H9 (cell line): ENCODE measurements around the gene URI1. TPM values are rescaled to one million over a fixed set of nuclear protein-coding genes. Genes with fewer than 3 reads are reported as not detected.
"Not testable (repeated sequence)": the region's sequence is repeated elsewhere in the genome, so short reads cannot be mapped to it uniquely, and the experiment has no call there.

Experiments
- DNase-seq: peaks from one replicate; pipeline ENCODE4 v3.0.0-alpha.2; 2017
- H2AFZ ChIP-seq: one replicate; pipeline ENCODE4 v1.6.1; 2013; ENCODE audit warnings: mild to moderate bottlenecking, low read length, control low read depth, moderate library complexity
- H2AK5ac ChIP-seq: 2 replicates; pipeline ENCODE4 v1.6.1; 2013; ENCODE audit warnings: low read length, control low read depth, mixed read lengths; ENCODE audit not compliant: insufficient read length
- H2BK120ac ChIP-seq: one replicate; pipeline ENCODE4 v1.6.1; 2013; ENCODE audit warnings: low read depth, mild to moderate bottlenecking, low read length, control low read depth, inconsistent platforms; ENCODE audit not compliant: poor library complexity, severe bottlenecking
- H2BK12ac ChIP-seq: 2 replicates; pipeline ENCODE4 v1.6.1; 2013; ENCODE audit warnings: low read length, control low read depth, mixed read lengths, low read depth; ENCODE audit not compliant: insufficient read length
- H2BK15ac ChIP-seq: 2 replicates; pipeline ENCODE4 v1.6.1; 2013; ENCODE audit warnings: low read depth, low read length, control low read depth
- H2BK20ac ChIP-seq: one replicate; pipeline ENCODE4 v1.6.1; 2013; ENCODE audit warnings: low read depth, mild to moderate bottlenecking, low read length, control low read depth, inconsistent platforms; ENCODE audit not compliant: poor library complexity, severe bottlenecking
- H2BK5ac ChIP-seq: 2 replicates; pipeline ENCODE4 v1.6.1; 2013; ENCODE audit warnings: low read length, control low read depth, mixed read lengths; ENCODE audit not compliant: insufficient read length
- H3K14ac ChIP-seq: 2 replicates; pipeline ENCODE4 v1.6.1; 2013; ENCODE audit warnings: low read length, control low read depth; ENCODE audit not compliant: insufficient read depth
- H3K18ac ChIP-seq: 2 replicates; pipeline ENCODE4 v1.6.1; 2013; ENCODE audit warnings: low read depth, mild to moderate bottlenecking, mixed read lengths, low read length, control low read depth; ENCODE audit not compliant: insufficient read length
- H3K23ac ChIP-seq: 2 replicates; pipeline ENCODE4 v1.6.1; 2013; ENCODE audit warnings: low read length, control low read depth, mixed read lengths, low read depth; ENCODE audit not compliant: insufficient read length
- H3K23me2 ChIP-seq: 2 replicates; pipeline ENCODE4 v1.6.1; 2013; ENCODE audit warnings: low read depth, mild to moderate bottlenecking, mixed read lengths, low read length, control low read depth; ENCODE audit not compliant: insufficient read length, poor library complexity, severe bottlenecking
- H3K27ac ChIP-seq: 2 replicates; pipeline ENCODE4 v1.5.1; 2013; ENCODE audit warnings: low read length, control low read depth, mixed read lengths, low read depth; ENCODE audit not compliant: insufficient read length
- H3K27me3 ChIP-seq: 2 replicates; pipeline ENCODE4 v1.6.1; 2013; ENCODE audit warnings: low read length, control low read depth, inconsistent platforms; ENCODE audit not compliant: insufficient read depth
- H3K4ac ChIP-seq: 2 replicates; pipeline ENCODE4 v1.6.1; 2013; ENCODE audit warnings: low read depth, mild to moderate bottlenecking, control low read depth, inconsistent platforms, low read length, moderate library complexity
- H3K4me1 ChIP-seq: 2 replicates; pipeline ENCODE4 v1.6.1; 2013; ENCODE audit warnings: low read length, control low read depth, inconsistent platforms; ENCODE audit not compliant: insufficient read depth
- H3K4me2 ChIP-seq: 2 replicates; pipeline ENCODE4 v1.6.1; 2013; ENCODE audit warnings: low read length, control low read depth, mixed read lengths; ENCODE audit not compliant: insufficient read length, insufficient read depth
- H3K56ac ChIP-seq: 2 replicates; pipeline ENCODE4 v1.6.1; 2013; ENCODE audit warnings: low read depth, mild to moderate bottlenecking, mixed read lengths, low read length, control low read depth; ENCODE audit not compliant: insufficient read length
- H3K79me1 ChIP-seq: 2 replicates; pipeline ENCODE4 v1.6.1; 2013; ENCODE audit warnings: low read depth, mild to moderate bottlenecking, moderate library complexity, low read length, control low read depth, inconsistent platforms; ENCODE audit not compliant: insufficient read depth, poor library complexity, severe bottlenecking
- H3K79me2 ChIP-seq: 2 replicates; pipeline ENCODE4 v1.6.1; 2013; ENCODE audit warnings: low read length, control low read depth, inconsistent platforms; ENCODE audit not compliant: insufficient read depth
- H3K9ac ChIP-seq: 2 replicates; pipeline ENCODE4 v1.6.1; 2013; ENCODE audit warnings: low read length, control low read depth, mixed read lengths; ENCODE audit not compliant: insufficient read length; ENCODE audit errors: extremely low read depth
- H3K9me3 ChIP-seq: one replicate; pipeline ENCODE4 v1.6.1; 2013; ENCODE audit warnings: low read depth, low read length, inconsistent platforms; ENCODE audit not compliant: control insufficient read depth
- H3T11ph ChIP-seq: one replicate; pipeline ENCODE4 v1.6.1; 2013; ENCODE audit warnings: mild to moderate bottlenecking, low read length, control low read depth, inconsistent platforms
- H4K20me1 ChIP-seq: one replicate; pipeline ENCODE4 v1.6.1; 2013; ENCODE audit not compliant: control insufficient read depth, insufficient read length, insufficient read depth
- H4K5ac ChIP-seq: 2 replicates; pipeline ENCODE4 v1.6.1; 2013; ENCODE audit warnings: low read depth, mild to moderate bottlenecking, mixed read lengths, low read length, control low read depth; ENCODE audit not compliant: insufficient read length
- H4K8ac ChIP-seq: replicated peaks from 2 replicates; pipeline ENCODE4 v1.6.1; 2013; ENCODE audit warnings: low read length, control low read depth, mixed read lengths, low read depth; ENCODE audit not compliant: insufficient read length
- H4K91ac ChIP-seq: 2 replicates; pipeline ENCODE4 v1.6.1; 2013; ENCODE audit warnings: low read depth, mild to moderate bottlenecking, moderate library complexity, mixed read lengths, low read length, control low read depth; ENCODE audit not compliant: insufficient read length
- H3K27ac Mint-ChIP-seq, 3 experiments: 2 replicates in 2 of 3; 3 replicates in 1 of 3; pipeline ENCODE4 v1.8.0; 2020 to 2021; ENCODE audit warnings: mixed read lengths in 3 of 3, mild to moderate bottlenecking in 1 of 3, moderate library complexity in 1 of 3
- H3K27me3 Mint-ChIP-seq: 2 replicates; pipeline ENCODE4 v1.8.0; 2021; ENCODE audit warnings: low read depth, mild to moderate bottlenecking, moderate library complexity, mixed read lengths
- H3K36me3 Mint-ChIP-seq, 3 experiments: 2 replicates in 2 of 3; 3 replicates in 1 of 3; pipeline ENCODE4 v1.8.0; 2020 to 2021; ENCODE audit warnings: low read depth in 3 of 3, mixed read lengths in 3 of 3; ENCODE audit not compliant: insufficient read depth in 1 of 3
- H3K4me1 Mint-ChIP-seq, 2 experiments: 2 replicates each; pipeline ENCODE4 v1.8.0; 2020; ENCODE audit warnings: mixed read lengths in 2 of 2
- H3K4me3 Mint-ChIP-seq, 2 experiments: 2 replicates in 1 of 2; 3 replicates in 1 of 2; pipeline ENCODE4 v1.8.0; 2020 to 2021; ENCODE audit warnings: mild to moderate bottlenecking in 2 of 2, mixed read lengths in 2 of 2, moderate library complexity in 1 of 2
- H3K9me3 Mint-ChIP-seq, 2 experiments: 2 replicates in 1 of 2; 3 replicates in 1 of 2; pipeline ENCODE4 v1.8.0; 2020; ENCODE audit warnings: mild to moderate bottlenecking in 2 of 2, mixed read lengths in 2 of 2, moderate library complexity in 1 of 2
- WGBS: extraction: QIAGEN DNeasy Blood & Tissue Kit; methylation state at CpG from one replicate; pipeline ENCODE4 v1.1.7; 2013; ENCODE audit warnings: missing lambda C conversion rate, low lambda C conversion rate, mixed read lengths; ENCODE audit not compliant: insufficient read length; ENCODE audit errors: extremely low coverage; 5-methylcytosine and 5-hydroxymethylcytosine counted together
- total RNA-seq: library from RNA; stranded (reverse); gene quantifications from 2 replicates; pipeline ENCODE4 v1.2.1, GENCODE V29; 2021
- TF ChIP-seq, protein P1 (sequence below): fragments of 200-600 bp; sonication (generic); conservative IDR thresholded peaks from 3 replicates; pipeline ENCODE4 v1.8.0; 2021; ENCODE audit warnings: antibody characterized with exemption, mild to moderate bottlenecking

URI1 gene
- total RNA-seq, 1 experiment from 2014 or later = 54.3 TPM

DNA sequence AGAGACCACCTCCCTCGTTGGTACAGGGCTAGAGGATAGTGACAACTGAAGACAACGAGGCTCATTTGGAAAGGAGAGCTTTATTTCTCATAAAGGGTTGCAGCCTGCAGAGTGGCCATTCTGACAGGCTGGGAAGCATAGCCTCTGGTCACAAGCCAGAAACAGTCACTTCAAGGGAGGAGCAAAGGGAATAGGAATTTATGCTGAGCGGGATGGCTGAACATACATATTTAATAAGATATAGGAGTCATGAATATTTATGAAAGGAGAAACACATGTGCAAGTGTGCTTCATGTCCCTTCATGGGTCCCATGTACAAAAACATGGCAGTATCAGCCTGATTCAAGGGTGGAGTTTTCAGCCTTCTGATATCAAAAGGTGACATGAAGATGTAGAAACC, 27.1 kb upstream of the URI1 start:
- TF ChIP-seq, protein P1, sequence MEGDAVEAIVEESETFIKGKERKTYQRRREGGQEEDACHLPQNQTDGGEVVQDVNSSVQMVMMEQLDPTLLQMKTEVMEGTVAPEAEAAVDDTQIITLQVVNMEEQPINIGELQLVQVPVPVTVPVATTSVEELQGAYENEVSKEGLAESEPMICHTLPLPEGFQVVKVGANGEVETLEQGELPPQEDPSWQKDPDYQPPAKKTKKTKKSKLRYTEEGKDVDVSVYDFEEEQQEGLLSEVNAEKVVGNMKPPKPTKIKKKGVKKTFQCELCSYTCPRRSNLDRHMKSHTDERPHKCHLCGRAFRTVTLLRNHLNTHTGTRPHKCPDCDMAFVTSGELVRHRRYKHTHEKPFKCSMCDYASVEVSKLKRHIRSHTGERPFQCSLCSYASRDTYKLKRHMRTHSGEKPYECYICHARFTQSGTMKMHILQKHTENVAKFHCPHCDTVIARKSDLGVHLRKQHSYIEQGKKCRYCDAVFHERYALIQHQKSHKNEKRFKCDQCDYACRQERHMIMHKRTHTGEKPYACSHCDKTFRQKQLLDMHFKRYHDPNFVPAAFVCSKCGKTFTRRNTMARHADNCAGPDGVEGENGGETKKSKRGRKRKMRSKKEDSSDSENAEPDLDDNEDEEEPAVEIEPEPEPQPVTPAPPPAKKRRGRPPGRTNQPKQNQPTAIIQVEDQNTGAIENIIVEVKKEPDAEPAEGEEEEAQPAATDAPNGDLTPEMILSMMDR = no peak
- Histone ChIP-seq H3K27me3 (no peaks in the 10 kb centered on the region), H3K18ac (no peak overlapping the region), H3K23ac (no peak overlapping the region), H2AFZ (no peak overlapping the region), H4K8ac (no peak overlapping the region), H2BK120ac (no peak overlapping the region), H2AK5ac (no peak overlapping the region), H3K56ac (no peak overlapping the region), H2BK12ac (no peak overlapping the region), H4K20me1 (no peaks in the 10 kb centered on the region), H3K23me2 (no peaks in the 10 kb centered on the region), H3K9me3 (no peaks in the 10 kb centered on the region), H3K14ac (no peak overlapping the region), H4K5ac (no peak overlapping the region), H3K9ac (no peak overlapping the region), H4K91ac (no peak overlapping the region), H2BK20ac (no peak overlapping the region), H3K4me1 (no peaks in the 10 kb centered on the region), H3K79me2 (no peaks in the 10 kb centered on the region), H2BK15ac (no peak overlapping the region), H3K4me2 (no peak overlapping the region), H2BK5ac (no peak overlapping the region), H3T11ph (no peak overlapping the region), H3K79me1 (no peaks in the 10 kb centered on the region), H3K27ac (no peak overlapping the region), H3K4ac (no peak overlapping the region)
- no CpG with 5 or more reads among the region's 3 CpGs for WGBS
- Mint-ChIP-seq H3K4me1 (no peaks in the 10 kb centered on the region), H3K9me3 (peaks cover 0 to 2% of the 10 kb centered on the region in 2 experiments; a peak in 1 of 5 replicates), H3K36me3 (no peaks in the 10 kb centered on the region), H3K4me3 (no peak overlapping the region), H3K27ac (peak overlapping the region in 1 of 3 experiments; percentile 14; a peak in 1 of 7 replicates), H3K27me3 (peaks cover 7% of the 10 kb centered on the region)
- no peak for DNase-seq

DNA sequence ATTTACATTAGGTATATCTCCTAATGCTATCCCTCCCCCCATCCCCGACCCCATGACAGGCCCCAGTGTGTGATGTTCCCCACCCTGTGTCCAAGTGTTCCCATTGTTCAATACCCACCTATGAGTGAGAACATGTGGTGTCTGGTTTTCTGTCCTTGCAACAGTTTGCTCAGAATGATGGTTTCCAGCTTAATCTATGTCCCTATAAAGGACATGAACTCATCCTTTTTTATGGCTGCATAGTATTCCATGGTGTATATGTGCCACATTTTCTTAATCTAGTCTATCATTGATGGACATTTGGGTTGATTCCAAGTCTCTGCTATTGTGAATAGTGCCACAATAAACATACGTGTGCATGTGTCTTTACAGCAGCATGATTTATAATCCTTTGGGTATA, 26.2 kb upstream of the URI1 start:
- not testable (repeated sequence) for H3K4me1 Mint-ChIP-seq, H3K4me2 ChIP-seq, H3K23ac ChIP-seq, H4K8ac ChIP-seq, H2BK5ac ChIP-seq, H2BK120ac ChIP-seq, H2BK12ac ChIP-seq, H4K91ac ChIP-seq, H3K9me3 ChIP-seq, H2AFZ ChIP-seq, H3K4me3 Mint-ChIP-seq, H3K23me2 ChIP-seq, H3K14ac ChIP-seq, H3K79me1 ChIP-seq, H3K27ac ChIP-seq, H3K4ac ChIP-seq, H2BK15ac ChIP-seq, H3K56ac ChIP-seq, H3K18ac ChIP-seq, H3K27me3 Mint-ChIP-seq, H4K20me1 ChIP-seq, H2BK20ac ChIP-seq, H4K5ac ChIP-seq, H3T11ph ChIP-seq, H3K79me2 ChIP-seq, H3K27ac Mint-ChIP-seq, DNase-seq, H3K27me3 ChIP-seq, H3K9ac ChIP-seq, H2AK5ac ChIP-seq, H3K9me3 Mint-ChIP-seq, H3K4me1 ChIP-seq, H3K36me3 Mint-ChIP-seq
- no CpG with 5 or more reads among the region's 2 CpGs for WGBS
